HG03039 (cell line): ENCODE data around the gene ANGPTL7.

ENCODE experiments used
- ATAC-seq: cut with Tn5 transposase; IDR thresholded peaks from one replicate; pipeline ENCODE4 v1.9.1; 2021; ENCODE audit warnings: mild to moderate bottlenecking, moderate library complexity; ENCODE audit not compliant: unreplicated experiment

Gene ANGPTL7

DNA sequence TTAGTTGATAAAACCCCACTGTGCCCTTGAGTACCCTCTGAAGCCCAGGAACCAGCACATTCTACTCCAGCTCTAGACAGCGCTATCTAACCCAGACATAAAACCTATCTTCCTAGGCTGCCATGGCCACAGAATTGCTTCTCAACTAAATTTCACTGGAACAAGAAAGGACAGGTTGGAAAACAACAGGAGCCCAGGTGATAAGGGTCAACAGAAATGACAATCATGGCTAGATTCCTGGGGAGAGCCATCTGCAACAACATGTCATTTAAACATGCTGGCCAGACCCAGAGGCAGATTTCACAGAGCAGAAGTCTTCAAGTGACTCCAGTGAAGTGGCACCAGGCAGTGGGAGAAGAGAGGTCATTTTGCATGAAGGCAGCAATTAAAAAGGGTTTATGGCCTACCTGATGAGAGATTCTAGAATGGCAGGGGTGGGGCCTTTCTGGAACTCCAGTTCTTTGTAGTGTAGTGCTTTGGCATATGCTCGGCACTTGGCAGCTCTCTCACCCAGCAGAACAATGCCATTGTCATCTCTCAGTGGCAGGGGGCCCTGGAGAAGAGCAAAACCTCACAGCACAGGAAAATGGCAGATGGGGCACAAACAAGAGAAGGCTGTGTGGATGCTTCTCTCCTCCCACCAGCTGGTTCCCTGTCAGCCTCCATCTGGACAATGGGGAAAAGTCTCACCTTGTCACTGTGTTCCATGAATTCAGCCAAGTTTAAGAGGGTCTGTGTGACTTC, 9.9 kb downstream of the ANGPTL7 start:
- ATAC-seq = no peak

DNA sequence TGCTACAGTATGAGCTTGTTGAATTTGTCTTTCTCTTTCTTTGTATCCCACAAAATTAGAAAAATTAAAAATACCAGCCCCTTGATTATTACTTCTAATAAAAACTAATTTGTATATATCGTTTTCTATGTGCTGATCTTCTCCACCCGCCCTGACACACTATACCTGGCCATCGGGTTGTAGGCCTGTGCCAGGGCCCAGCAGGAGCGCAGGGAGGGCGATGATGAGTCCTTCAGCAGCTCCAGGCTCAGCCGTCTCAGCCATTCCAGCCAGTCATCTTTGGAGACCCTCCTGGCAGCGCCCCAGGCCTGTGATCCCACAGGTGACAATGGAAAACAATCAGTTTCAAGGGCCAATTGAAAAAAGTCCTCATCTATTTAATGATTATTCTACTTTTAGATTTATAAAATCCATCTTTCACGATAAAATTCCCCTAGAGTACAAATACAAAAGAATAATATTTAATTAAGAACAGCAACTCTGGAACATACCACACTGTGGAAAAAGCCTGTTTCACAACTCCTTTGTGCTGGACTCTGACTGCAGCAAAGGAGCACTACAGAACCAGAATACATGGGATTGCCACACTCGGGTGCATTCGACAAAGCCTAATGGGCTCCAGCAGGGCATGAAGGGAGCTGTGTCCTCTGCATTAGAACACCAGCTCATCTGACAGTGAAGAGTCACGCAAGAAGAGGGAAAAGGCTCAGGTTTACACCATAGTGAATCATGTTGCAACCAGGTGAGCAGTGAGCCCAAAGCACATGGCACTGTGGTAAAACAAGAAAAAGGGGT, 15.4 kb downstream of the ANGPTL7 start:
- no peak for ATAC-seq

DNA sequence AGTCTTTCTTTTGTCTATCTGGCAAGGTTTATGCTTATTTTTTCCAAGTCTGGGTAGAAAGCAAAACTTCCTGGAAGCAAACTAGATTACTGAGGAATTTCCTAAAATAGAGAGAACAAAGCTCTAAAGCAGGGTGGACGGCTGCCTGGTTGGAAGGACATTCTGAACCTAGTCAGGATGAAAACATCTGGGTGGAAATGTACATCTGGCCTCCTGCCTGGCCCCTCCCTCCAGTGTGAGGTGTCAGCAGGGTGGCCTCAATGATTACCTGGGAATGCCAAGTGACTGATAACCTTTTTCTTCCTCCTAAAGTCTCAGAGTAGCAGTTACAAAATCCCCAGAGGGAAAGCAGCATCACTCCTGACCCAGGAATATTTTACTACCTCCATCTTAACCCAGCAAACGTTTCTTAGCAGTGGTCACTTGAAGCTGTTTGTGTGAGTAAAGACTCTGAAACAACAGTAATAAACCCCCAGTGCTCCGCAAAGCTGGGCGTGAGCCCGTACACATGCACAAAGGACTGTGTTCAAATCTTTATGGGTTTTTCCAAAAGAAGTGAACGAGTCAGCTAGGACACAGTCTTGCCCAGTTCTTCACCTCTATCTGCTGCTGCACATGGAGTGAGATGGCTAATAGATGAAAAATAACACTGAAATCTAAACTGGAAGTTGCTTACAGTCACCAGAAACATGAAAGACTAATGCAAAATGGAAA, 18.9 kb downstream of the ANGPTL7 start:
- ATAC-seq = no peak

DNA sequence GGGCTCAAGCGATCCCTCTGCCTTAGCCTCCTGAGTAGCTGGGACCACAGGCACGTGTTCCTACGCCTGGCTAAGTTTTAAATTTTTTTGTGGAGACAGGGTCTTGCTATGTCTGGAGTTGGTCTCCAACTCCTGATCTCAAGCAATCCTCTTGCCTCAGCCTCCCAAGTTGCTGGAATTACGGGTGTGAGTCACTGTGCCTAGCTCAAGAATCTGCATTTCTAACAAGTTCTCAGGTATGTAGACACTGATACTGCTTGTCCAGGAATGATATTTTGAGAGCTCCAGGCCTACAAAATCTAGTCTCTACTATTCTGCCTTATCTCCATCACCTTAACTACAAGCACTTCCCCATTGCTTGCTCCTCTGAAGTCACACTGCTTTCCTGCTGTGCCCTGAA, 22.3 kb downstream of the ANGPTL7 start:
- ATAC-seq = no peak

DNA sequence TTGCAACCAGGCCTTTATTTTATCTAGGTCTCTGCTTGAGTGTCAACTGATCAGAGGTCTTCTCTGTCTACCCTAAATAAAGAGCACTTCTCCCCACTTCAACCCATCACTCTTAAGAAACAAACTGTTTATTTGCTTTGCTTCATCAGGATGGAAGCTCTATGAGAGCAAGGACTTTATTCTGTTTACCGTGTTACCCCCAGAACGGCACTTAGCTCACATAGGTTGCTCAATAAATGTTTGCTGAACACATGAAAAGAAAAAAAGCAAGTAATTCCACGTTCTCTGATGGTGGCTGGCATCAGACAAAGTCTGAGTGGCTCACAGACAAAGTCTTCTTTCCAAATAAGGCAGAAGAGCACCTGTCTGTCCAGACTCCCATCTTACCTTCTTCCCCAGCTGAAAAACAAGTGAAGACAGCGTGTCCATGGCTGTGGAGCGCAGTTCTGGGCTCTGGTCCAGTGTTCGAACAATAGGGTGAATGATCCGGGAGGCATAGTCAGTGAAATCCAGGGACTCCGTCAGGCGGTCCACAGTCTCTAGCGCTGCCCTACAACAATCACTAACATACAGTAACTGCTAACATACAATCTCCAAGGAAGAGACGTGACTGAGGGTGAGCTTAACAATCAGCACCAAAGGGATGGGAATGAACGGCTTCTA, 22.9 kb downstream of the ANGPTL7 start:
- ATAC-seq = no peak

DNA sequence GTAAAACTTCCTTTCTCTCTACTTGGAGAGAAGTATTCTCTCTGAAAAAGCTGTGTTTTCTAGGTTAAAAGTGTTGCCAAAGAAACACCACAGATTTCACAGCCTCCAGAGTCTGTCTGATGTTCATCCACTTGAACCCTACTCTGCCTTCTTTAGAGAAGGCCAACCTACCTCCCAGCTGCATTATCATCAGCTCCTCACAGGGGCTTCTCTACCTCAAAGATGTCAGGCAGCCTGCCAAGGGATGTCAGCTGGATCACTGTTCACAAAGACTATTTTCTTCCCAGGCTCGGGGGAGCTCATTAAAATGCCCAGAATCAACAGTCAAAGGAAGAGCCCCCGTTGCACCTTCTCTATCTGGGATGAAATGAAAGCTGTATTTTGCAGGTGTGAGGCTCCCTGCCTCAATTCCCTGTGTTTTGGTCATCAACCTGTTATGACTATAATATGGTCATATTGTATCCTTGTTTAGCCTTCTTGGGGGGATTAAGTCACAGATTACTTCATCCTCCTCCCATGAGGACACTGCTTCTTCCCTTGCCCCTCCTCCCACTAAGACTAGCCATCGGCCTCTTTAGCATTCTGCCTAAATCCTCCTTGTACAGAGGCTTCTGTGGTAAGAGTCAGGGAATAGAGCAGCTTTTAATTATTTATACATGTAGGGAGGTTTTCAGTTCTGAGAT, 25.7 kb downstream of the ANGPTL7 start:
- no peak for ATAC-seq

DNA sequence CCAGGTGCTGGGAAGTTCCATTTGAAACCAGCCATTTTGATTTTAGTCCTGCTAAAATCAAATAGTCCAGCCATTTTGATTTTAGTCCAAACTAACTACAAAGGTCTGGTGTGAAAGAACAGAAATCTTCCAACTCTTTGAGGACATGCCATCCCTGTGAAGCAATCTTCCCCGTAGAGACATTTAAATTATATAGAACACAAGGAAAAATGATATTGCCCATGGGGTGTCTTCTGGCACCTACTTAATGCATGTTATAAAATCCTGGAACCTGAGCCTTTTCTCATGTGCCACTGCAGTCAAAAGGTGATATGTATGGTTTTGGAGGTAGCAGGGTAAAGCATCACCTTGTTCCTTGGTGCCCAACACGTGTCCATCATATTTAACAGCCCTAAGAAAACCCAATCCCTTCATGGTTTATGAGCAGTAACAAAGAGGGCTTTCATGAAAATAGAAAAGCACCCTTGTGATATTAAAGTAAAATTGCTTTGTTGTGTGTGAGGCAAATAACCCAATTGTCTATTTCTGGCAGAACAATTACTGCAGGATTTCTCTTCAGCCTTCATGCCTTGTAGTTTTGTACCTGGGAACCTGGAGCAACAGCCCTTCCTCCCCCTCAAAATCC, 26.3 kb downstream of the ANGPTL7 start:
- ATAC-seq = no peak

DNA sequence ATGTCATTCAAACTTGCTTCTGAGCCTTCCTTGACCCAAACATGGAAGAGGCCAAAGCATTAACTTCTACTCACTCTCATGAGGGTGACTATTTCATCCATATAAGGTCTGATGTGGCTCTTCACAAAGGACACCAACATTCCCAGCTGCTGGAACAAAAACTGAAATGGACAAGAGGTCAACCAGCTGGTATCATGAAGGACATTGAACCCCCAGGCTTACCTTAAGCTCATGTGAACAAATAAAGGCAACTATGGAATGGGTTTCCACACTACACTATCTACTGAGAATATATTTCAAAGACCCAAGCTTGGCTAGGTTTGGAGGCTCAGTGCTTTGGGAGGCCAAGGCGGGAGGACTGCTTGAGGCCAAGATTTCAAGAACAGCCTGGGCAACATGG, 26.9 kb downstream of the ANGPTL7 start:
- ATAC-seq = no peak

DNA sequence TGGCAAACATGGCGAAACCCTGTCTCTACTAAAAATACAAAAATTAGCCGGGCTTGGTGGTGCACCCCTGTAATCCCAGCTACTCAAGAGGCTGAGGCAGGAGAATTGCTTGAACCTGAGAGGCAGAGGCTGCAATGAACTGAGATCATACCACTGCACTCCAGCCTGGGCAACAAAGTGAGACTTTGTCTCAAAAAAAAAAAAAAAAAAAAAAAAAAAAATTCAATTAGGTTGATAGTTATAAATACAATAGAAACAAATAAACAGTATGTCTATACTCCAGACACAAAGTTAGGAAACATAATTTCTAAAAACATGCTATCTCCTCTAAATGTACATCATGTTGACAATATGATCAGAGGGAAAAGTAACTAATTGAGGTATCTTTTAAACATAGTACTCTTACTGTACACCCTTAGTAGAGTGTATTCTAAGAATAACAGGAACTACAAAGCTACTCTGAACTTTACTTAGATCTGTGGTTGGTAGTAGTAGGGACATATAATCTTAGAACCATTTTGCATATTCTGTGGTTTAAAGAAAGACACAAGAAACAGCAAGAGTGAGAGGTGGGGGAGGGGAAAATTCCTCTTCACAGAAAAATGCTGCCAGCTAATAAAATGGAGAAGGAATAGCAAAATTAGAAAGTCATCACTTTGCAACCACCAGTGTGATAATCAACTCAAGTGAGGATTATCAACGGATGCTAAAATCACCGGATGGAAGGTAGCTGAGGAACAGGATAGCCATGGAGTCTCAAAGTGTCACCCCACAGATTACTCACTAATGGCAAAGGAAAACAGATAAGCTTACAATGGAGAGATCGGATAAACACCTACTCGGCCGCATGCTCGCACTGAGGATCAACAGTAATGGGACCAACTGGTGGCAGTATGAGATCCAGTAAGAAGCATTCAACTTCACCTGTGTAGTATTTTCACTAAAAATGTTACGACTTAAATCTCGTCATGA, 38.2 kb downstream of the ANGPTL7 start:
- no peak for ATAC-seq

DNA sequence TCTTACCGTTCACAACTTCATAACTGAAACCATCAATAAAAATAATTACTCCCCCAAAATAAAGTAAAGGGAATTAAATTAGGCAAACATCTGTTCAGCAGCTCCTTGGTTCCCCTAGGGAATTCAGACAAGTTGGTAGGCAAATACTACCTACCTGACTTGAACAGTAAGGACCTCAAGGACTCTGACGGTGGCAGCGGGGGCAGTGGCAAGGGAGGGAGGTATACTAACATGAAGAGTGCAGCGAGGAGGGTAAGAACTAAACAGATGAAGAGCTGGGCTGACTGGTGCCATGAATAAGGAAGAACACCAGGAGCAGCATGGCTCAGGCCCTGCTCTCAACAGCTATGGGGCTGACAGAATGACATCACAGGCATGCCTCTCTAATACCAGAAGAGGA, 40.0 kb downstream of the ANGPTL7 start:
- ATAC-seq = no peak

DNA sequence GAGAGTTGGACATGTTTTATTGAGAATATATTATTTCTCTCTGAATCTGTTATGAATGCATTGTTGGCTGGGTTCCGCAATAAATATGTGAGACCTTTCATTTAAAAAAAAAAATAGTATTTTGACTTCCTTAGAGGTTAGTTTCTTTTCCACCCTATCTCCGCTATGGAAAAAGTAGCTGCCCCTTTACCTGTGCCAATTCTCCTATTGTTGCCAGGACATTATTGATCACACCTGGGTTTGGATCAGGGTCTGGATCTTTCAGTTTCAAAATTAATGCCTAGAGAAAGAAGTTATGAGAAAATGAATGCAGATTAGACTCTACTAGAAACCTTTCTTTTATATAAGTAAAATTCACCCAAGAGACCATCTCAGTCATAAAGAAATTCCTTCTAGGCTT, 44.1 kb downstream of the ANGPTL7 start:
- no peak for ATAC-seq

DNA sequence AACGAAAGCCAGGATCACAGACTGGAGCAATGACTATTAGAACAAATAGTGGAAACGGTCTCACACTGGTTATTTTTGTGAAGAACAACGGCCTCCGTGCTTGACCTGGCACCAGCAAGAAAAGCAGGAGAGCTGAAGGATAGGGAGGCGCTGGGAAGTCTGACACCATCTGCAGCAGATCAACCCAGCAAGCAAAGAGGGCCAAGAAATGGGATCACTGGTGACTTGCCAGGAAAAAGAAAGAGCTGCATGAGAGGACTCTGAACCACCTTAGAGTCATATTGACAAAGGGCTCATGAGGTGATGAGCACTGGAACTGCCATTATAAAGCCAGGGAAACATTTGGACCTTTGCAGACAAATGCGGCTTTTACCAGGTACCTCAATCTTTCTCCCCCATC, 48.2 kb downstream of the ANGPTL7 start:
- no peak for ATAC-seq

DNA sequence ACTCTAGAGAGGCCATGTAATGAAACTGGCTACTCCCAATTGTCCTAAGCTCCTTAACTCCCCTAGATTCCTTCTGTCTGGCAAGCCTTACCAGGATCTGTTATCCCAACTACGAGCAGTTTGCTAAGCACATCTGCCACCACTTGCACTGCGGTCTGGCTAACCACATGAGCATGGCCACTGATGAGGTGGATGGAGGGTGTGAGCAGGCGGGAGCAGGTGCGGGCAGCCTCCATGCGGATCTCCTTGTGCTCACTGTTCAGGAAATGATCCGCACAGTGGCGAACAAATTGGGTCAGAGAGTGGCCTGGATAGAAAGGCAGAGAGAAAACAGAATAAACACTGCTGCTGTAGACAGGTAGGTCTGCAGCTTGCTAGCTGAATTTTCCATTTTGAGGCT, 49.2 kb downstream of the ANGPTL7 start:
- no peak for ATAC-seq

DNA sequence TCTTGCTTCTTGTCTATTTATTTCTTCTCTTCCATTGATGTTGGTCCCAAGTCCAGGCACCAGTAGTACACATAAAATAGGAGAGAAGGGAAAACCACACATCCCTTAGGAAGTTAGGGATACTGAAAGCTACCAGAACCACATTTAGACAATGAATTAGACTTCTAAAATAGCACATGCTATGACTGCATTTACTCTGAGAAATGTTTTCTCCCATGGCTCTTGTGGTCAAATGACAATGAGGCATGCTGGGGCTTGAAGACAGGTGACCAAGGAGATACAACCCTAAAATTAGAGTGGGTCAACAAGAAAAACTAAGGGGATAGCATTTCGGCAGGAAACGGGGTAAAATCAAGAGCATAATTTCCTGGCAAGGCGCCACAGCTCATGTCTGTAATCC, 56.1 kb downstream of the ANGPTL7 start:
- ATAC-seq = no peak
